NCI-H146 treated with DMSO at 0.1 percent for 48 hours (cell line): Measurements from ENCODE around the gene SYNGAP1.
"Not testable (repeated sequence)": the region's sequence is repeated elsewhere in the genome, so short reads cannot be mapped to it uniquely, and the experiment has no call there.

Experiments
- DNase-seq: peaks from one replicate; lab custom pipeline; 2025; ENCODE audit not compliant: unreplicated experiment; lab: John Stamatoyannopoulos, UW

The SYNGAP1 gene

DNA sequence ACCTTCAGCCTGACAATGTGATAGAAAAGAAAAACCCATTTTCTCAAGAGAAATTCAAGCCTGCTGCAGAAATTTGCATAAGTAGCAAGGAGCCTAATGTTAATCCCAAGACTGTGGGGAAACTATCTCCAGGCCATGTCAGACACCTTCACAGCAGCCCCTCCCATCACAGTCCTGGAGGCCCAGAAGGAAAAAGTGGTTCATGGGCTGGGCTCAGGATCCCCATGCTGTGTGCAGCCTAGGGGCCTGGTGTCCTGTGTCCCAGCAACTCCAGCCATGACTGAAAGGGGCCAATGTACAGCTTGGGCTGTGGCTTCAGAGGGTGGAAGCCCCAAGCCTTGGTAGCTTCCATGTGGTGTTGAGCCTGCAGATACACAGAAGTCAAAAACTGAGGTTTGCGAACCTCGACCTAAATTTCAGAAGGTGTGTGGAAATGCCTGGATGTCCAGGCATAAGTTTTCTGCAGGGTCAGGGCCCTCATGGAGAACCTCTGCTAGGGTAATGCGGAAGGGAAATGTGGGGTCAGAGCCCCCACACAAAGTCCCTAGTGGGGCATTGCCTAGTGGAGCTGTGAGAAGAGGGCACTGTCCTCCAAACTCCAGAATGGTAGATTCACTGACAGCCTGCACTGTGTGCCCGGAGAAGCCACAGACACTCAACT lies 46.3 kb downstream of the SYNGAP1 start:
- DNase-seq, result no peak

DNA sequence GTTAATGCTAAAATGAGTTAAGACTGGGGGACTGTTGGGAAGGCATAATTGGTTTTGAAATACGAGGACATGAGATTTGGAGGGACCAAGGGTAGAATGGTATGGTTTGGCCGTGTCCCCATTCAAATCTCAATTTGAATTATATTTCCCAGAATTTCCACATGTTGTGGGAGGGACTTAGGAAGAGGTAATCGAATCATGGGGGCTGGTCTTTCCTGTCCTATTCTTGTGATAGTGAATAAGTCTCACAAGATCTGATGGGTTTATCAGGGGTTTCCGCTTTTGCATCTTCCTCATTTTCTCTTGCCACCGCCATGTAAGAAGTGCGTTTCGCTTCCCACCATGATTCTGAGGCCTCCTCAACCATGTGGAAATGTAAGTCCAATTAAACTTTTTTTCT lies 47.2 kb downstream of the SYNGAP1 start:
- no peak for DNase-seq

DNA sequence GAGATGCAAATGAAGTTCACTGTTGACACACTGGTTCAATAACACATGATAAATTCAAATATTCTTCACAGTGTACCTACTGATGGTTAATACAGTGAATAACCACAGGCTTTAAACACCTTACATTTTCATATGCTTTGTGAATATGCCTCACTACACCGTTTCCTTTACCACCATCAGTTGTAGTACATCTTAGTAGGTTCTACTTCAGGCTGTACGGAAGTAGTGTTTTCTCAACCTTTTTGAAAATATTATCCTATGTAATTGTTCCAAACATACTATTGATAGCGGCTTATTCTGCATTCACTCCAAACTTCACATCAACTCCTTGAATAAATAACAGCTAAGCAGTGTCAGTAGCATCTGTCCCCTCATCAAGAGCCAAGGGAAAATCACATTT lies 49.8 kb downstream of the SYNGAP1 start:
- DNase-seq, result no peak

DNA sequence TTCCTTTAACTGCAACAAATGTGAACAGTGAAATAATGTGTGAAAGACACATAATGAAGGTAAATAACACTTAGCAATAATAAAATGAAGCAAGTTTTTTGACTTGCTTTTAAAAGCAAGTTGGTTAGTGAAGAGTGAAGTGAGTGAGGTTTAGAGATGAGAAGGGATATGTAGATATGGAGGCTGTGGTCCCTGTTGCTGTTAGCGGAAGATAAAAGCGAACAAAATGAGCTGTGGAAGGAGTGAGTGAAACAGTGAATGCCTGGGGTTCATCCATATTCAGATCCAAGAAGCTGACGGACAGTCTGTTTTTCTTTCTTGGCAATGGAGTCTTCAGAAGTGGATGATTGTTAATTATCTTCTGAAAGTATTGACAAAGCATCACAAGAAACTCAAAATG lies 58.0 kb downstream of the SYNGAP1 start:
- no peak for DNase-seq

DNA sequence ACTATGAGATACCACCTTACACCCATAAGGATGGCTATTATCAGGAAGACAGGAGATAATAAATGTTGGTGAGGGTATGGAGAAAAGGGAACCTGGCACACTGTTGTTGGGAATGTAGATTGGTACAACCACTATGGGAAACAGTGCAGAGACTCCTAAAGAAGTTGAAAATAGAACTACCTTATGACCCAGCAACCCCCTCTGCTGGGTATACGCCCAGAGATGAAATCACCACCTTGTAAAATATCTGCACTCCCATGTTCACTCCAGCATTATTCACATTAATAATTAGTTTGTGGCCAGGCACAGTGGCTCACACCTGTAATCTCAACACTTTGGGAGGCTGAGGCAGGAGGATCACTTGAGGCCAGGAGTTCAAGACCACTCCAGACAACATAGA lies 61.3 kb downstream of the SYNGAP1 start:
- DNase-seq, result no peak

DNA sequence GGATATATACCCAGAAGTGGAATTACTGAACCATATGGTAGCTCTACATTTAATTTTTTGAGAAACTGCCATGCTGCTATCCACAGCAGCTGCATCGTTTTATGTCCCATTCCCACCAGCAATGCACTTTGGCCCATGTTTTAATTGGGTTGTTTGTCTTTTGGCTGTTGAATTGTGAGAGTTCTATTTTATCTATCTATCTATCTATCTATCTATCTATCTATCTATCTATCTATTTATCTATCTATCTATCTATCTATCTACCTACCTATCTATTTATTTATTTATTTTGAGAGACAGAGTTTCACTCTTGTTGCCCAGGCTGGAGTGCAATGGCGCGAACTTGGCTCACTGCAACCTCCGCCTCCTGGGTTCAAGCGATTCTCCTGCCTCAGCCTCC lies 62.8 kb downstream of the SYNGAP1 start:
- not testable (repeated sequence) for DNase-seq

DNA sequence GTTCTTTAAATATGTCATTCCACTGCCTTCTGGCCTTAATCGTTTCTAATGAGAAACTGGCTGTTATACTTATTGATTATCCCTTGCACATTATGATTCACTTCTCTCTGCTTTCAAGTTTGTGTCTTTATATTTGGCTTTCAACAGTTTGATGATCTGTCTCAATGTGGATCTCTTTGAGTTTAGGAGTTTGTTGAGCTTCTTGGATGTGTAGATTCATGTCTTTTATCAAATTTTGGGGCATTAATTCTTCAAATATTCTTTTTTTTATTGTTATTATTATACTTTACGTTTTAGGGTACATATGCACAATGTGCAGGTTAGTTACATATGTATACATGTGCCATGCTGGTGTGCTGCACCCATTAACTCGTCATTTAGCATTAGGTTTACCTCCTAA lies 63.8 kb downstream of the SYNGAP1 start:
- DNase-seq, result no peak

DNA sequence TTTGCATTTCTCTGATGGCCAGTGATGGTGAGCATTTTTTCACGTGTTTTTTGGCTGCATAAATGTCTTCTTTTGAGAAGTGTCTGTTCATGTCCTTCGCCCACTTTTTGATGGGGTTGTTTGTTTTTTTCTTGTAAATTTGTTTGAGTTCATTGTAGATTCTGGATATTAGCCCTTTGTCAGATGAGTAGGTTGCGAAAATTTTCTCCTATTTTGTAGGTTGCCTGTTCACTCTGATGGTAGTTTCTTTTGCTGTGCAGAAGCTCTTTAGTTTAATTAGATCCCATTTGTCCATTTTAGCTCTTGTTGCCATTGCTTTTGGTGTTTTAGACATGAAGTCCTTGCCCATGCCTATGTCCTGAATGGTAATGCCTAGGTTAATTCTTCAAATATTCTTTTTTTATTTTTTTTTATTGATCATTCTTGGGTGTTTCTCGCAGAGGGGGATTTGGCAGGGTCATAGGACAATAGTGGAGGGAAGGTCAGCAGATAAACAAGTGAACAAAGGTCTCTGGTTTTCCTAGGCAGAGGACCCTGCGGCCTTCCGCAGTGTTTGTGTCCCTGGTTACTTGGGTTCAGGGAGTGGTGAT lies 64.9 kb downstream of the SYNGAP1 start:
- not testable (repeated sequence) for DNase-seq

DNA sequence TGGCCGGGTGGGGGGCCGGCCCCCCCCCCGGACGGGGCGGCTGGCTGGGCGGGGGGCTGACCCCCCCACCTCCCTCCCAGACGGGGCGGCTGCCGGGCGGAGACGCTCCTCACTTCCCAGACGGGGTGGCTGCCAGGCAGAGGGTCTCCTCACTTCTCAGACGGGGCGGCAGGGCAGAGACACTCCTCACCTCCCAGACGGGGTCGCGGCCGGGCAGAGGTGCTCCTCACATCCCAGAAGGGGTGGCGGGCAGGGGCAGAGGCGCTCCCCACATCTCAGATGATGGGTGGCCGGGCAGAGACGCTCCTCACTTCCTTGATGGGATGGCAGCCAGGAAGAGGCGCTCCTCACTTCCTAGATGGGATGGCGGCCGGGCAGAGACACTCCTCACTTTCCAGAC lies 65.8 kb downstream of the SYNGAP1 start:
- not testable (repeated sequence) for DNase-seq

DNA sequence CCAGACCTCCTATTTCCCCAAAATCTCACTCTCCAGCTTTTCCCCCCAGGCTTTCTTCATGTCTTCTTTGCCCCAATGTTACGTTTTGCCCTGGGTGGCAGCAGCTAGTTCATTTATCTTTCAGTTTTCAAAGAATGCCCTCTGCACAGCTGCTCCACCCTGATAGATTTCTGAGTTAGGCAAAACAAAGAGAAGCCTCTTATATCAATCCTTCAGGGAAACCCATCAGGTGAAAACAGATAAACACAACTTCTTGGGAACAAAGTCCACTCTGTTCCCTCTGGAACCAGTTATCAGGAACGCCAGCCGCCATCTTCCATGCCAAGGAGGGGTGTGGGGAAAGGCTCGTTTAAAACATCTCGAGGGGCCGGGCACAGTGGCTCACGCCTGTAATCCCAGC lies 68.5 kb downstream of the SYNGAP1 start:
- DNase-seq, result no peak

DNA sequence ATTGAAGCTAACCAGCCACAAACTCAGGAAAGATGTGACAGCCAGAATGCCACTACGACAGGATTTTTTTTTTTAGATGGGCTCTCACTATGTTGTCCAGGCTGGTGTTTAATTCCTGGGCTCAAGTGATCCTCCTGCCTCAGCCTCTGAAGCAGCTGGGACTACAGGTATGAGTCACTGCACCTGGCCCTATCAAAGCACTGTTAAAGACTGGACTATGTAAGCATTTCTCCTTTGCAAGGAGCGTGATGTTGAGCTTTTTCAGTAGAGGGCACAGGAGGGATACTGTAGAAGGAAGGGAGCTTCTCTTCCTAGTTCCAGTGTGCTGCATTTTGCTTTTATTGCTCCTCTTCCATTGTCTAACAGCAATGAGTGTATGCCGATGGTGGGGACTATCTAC lies 70.3 kb downstream of the SYNGAP1 start:
- peak; percentile 29 for DNase-seq

DNA sequence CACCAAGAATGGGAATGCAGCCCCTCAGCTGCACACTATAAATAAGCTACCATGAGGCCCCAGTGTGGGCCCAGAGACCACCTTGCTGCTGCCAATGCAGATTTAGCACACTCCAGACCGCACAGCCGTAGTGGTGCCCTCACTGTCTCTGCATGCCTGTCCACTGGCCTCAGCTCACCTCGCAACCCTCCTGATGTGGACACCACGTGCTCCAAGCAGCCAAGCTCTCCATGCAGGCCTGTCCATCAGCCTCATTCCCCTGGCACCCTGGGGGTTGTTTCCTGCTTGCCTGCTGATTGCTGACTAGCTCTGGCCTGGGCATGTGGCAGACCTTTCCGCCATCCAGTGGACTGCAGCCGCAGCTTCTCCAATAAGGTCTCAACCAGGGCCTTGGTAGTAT lies 70.8 kb downstream of the SYNGAP1 start:
- DNase-seq, result peak; percentile 22

DNA sequence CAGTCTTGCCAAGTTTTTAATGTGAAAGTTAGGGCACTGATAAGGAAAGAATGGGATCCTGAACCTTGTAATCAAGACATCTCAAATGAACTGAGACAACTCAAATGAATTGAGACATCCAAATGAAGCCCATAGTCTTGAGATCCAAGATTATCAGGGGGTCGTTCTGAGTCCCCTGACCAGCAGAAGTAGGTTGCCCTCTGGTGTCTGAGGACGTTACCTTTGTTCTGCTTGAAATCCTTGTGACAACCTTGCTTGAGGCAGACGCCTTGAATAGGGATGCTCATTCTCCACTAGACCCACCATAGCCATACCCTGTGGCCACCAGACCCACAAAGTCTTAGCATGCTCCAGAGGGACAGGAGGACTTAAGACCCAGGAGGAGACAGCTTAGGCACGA lies 72.2 kb downstream of the SYNGAP1 start:
- no peak for DNase-seq

DNA sequence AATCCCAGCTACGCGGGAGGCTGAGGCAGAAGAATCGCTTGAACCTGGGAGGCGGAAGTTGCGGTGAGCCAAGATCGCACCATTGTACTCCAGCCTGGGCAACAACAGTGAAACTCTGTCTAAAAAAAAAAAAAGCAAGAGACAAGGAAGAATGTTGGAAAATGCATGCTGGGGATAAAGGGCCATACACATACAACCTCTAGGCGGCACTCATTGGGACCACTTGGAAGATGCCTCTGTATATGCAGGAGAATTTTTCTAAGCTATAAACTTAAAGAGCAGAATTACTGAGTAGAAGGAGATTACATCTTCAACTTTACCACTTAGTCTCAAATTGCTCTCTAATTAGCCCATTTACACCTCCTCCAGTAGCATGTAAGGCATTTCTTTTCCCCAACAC lies 77.3 kb downstream of the SYNGAP1 start:
- DNase-seq, result no peak

DNA sequence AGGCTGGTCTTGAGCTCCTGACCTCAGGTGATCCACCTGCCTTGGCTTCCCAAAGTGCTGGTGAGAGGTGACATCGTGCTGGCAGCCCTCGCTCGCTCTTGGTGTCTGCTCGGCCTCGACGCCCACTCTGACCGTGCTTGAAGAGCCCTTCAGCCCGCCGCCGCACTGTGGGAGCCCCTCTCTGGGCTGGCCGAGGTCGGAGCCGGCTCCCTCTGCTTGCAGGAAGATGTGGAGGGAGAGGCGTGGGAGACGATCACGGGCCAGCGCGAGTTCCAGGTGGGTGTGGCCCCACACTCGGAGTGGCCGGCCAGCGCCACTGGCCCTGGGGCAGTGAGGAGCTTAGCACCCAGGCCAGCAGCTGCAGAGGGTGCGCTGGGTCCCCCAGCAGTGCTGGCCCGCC lies 82.6 kb downstream of the SYNGAP1 start:
- DNase-seq, result no peak

DNA sequence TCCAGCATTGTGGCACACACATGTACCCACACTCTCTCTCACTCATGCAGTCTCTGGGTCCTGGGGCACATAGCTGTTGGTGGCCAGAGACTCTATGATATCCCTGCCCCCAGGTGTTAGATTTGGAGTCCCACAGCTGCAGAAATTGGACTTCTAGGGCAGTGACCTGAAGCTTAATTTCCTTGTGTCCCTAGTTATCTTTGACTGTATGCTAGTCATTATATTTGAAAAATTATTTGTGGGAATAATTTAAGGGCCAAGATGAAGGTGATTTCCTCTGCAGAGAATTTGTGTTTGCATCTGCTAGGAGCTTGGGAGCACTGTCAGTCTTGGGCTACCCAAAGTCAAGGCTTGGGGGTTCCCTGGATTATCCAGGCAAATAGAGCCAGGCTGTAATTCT lies 84.6 kb downstream of the SYNGAP1 start:
- no peak for DNase-seq
